Gastrocnemius medialis (tissue), 4 donors: ENCODE results near the gene A2ML1. TPM values are rescaled to one million over a fixed set of nuclear protein-coding genes. Genes with fewer than 3 reads are reported as not detected.

Experiments used
- ATAC-seq, 2 donors: fragments of 150-250 bp; one replicate each; pipeline ENCODE4 v1.9.1; 2016
- DNase-seq, 2 donors: peaks; one replicate each; pipeline ENCODE4 v3.0.0-alpha.2; 2019
- H3K27ac ChIP-seq, 4 donors: fragments of 200-600 bp; sonication (generic); 1 replicate in 1 of 4; 2 replicates in 3 of 4; pipeline ENCODE4 v1.5.1; 2016 to 2018; ENCODE audit warnings: mild to moderate bottlenecking in 2 of 4, moderate library complexity in 1 of 4
- H3K27me3 ChIP-seq, 3 donors: fragments of 200-600 bp; sonication (generic) in 2 of 3; 1 replicate in 1 of 3; 2 replicates in 2 of 3; pipeline versions ENCODE4 v1.5.1 to v1.6.0; 2016 to 2019; ENCODE audit warnings: mild to moderate bottlenecking in 1 of 3, moderate library complexity in 1 of 3
- H3K36me3 ChIP-seq, 2 donors: fragments of 200-600 bp; sonication (generic) in 1 of 2; one replicate each; pipeline ENCODE4 v1.5.1; 2017 to 2018
- H3K4me1 ChIP-seq, 2 donors: fragments of 200-600 bp; sonication (generic) in 1 of 2; one replicate each; pipeline ENCODE4 v1.5.1; 2016 to 2017; ENCODE audit warnings: mild to moderate bottlenecking in 2 of 2
- H3K4me3 ChIP-seq, 4 donors: fragments of 200-600 bp; sonication (generic) in 3 of 4; 1 replicate in 1 of 4; 2 replicates in 3 of 4; pipeline ENCODE4 v1.5.1; 2016 to 2019; ENCODE audit warnings: mild to moderate bottlenecking in 2 of 4
- H3K9me3 ChIP-seq, 3 donors: fragments of 200-600 bp; sonication (generic) in 2 of 3; 1 replicate in 1 of 3; 2 replicates in 2 of 3; pipeline ENCODE4 v1.5.1; 2016 to 2019
- POLR2A ChIP-seq, 2 donors: fragments of 450-650 bp; IDR thresholded peaks; one replicate each; pipeline ENCODE4 v1.6.1; 2017; ENCODE audit warnings: antibody characterized with exemption in 2 of 2, mild to moderate bottlenecking in 2 of 2, moderate library complexity in 2 of 2
- in situ Hi-C, 4 donors: fragments of 200-750 bp; cut with MboI; loops; one replicate each; pipeline versions ENCODE4 v1.15.0 to v1.8.0; 2017; ENCODE audit warnings: low sequenced_read_pairs in 4 of 4
- intact Hi-C: fragments of 100-400 bp; cut with DNase I; formaldehyde crosslinking; loops from one replicate; pipeline ENCODE4 v1.15.1; 2023; ENCODE audit warnings: low total_unique reads
- total RNA-seq, 4 donors: library from RNA; depleted of rRNA; stranded (reverse); fragments of >200 nt; gene quantifications; one replicate each; pipeline versions ENCODE4 v1.1.0 to v1.2.3, GENCODE V29; 2016
- TF ChIP-seq, protein P1 (sequence below), 5 experiments: fragments of 450-650 bp in 3 of 5; fragments of 200-600 bp in 2 of 5; sonication (generic) in 2 of 5; IDR thresholded peaks in 4 of 5; conservative IDR thresholded peaks in 1 of 5; 1 replicate in 4 of 5; 2 replicates in 1 of 5; pipeline ENCODE4 v1.5.1; 2016 to 2019; ENCODE audit warnings: antibody characterized with exemption in 5 of 5, mild to moderate bottlenecking in 3 of 5, moderate library complexity in 3 of 5

The A2ML1 gene
- total RNA-seq, 4 donors from 2014 or later = not detected

DNA sequence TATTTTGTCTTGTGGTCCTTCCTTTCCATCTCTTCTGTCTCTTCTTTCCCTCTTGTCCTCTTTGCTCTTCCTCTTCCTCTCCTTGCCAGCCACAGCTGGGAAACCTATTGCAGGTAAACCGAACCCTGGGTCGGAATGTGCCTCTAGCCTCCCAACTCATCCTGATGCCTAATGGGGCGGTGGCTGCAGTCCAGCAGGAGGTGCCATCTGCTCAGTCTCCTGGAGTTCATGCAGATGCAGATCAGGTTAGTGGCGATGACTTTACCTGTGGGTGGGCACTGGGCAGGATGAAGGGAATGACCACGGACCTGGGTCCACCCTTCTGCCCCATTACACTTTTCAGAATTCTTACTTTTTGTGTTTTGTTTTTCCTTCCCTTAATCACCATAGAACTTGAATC is 100.1 kb downstream of the A2ML1 start:
- no peak for TF ChIP-seq POLR2A (IDR thresholded peaks at IDR 0.05)
- TF ChIP-seq, protein P1, sequence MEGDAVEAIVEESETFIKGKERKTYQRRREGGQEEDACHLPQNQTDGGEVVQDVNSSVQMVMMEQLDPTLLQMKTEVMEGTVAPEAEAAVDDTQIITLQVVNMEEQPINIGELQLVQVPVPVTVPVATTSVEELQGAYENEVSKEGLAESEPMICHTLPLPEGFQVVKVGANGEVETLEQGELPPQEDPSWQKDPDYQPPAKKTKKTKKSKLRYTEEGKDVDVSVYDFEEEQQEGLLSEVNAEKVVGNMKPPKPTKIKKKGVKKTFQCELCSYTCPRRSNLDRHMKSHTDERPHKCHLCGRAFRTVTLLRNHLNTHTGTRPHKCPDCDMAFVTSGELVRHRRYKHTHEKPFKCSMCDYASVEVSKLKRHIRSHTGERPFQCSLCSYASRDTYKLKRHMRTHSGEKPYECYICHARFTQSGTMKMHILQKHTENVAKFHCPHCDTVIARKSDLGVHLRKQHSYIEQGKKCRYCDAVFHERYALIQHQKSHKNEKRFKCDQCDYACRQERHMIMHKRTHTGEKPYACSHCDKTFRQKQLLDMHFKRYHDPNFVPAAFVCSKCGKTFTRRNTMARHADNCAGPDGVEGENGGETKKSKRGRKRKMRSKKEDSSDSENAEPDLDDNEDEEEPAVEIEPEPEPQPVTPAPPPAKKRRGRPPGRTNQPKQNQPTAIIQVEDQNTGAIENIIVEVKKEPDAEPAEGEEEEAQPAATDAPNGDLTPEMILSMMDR (IDR thresholded peaks at IDR 0.05 in 4 of 5, conservative IDR thresholded peaks at IDR 0.05 in 1 of 5) = no peak
- Histone ChIP-seq H3K4me3 (no peak overlapping the region), H3K27ac (no peak overlapping the region), H3K27me3 (no peaks in the 10 kb centered on the region), H3K9me3 (no peaks in the 10 kb centered on the region), H3K4me1 (no peaks in the 10 kb centered on the region), H3K36me3 (peaks cover 0 to 20% of the 10 kb centered on the region in 2 donors)
- DNase-seq = no peak
- intact Hi-C loops = no loop called here
- ATAC-seq = no peak
- in situ Hi-C loops = no loop called here

Other genes with a start within 250 kb of the A2ML1 start
- not detected for gene AICDA, start 209.8 kb upstream of the A2ML1 start, total RNA-seq
- 10 to 100 TPM; 31.1 to 78.2 (median 52.0) TPM for gene MFAP5, start 159.8 kb upstream of the A2ML1 start, total RNA-seq
- gene RIMKLB, start 124.6 kb upstream of the A2ML1 start, total RNA-seq = 10 to 100 TPM in 3 of 4 donors, 1 to 10 TPM in 1; 6.9 to 13.7 (median 11.5) TPM
- gene PHC1, start 91.9 kb downstream of the A2ML1 start, total RNA-seq = 10 to 100 TPM; 21.9 to 33.5 (median 30.1) TPM
- gene M6PR, start 127.0 kb downstream of the A2ML1 start, total RNA-seq = 10 to 100 TPM; 46.6 to 75.3 (median 66.0) TPM
- 1 to 10 TPM in 2 of 4 donors, under 1 TPM in 2; 0.46 to 1.9 (median 1.4) TPM for gene KLRG1, start 166.9 kb downstream of the A2ML1 start, total RNA-seq